Stomach smooth muscle (tissue), 2 donors: Measurements from ENCODE around the gene POTEJ.
"Not testable (repeated sequence)": the region's sequence is repeated elsewhere in the genome, so short reads cannot be mapped to it uniquely, and the experiment has no call there.

ENCODE experiments used
- H3K27ac ChIP-seq: one replicate; pipeline ENCODE4 v1.7.0; 2013; ENCODE audit warnings: mild to moderate bottlenecking, low read length, inconsistent platforms
- H3K27me3 ChIP-seq, 2 donors: one replicate each; pipeline ENCODE4 v1.7.0; 2013; ENCODE audit warnings: low read length in 2 of 2; ENCODE audit not compliant: insufficient read depth in 2 of 2, control insufficient read depth in 1 of 2
- H3K36me3 ChIP-seq, 2 donors: one replicate each; pipeline ENCODE4 v1.7.0; 2013; ENCODE audit warnings: low read length in 2 of 2; ENCODE audit not compliant: control insufficient read depth in 2 of 2, insufficient read depth in 2 of 2
- H3K4me1 ChIP-seq: one replicate; pipeline ENCODE4 v1.7.0; 2013; ENCODE audit warnings: low read length; ENCODE audit not compliant: control insufficient read depth, insufficient read depth
- H3K4me3 ChIP-seq, 2 donors: one replicate each; pipeline ENCODE4 v1.7.0; 2013; ENCODE audit warnings: low read length in 2 of 2
- H3K9ac ChIP-seq, 2 donors: one replicate each; pipeline ENCODE4 v1.7.0; 2013; ENCODE audit warnings: low read length in 2 of 2, mild to moderate bottlenecking in 1 of 2
- H3K9me3 ChIP-seq, 2 donors: one replicate each; pipeline ENCODE4 v1.7.0; 2013; ENCODE audit warnings: low read length in 2 of 2; ENCODE audit not compliant: control insufficient read depth in 2 of 2
- donor health status: healthy.
- donor health status: Pancreatic carcinoma.

The POTEJ gene

GRCh38 chr2:130601648-130602302 lies 9.5 kb upstream of the POTEJ start:
- not testable (repeated sequence) for H3K36me3 ChIP-seq, H3K9ac ChIP-seq, H3K27me3 ChIP-seq, H3K9me3 ChIP-seq, H3K4me3 ChIP-seq, H3K27ac ChIP-seq, H3K4me1 ChIP-seq

GRCh38 chr2:130608276-130609001 lies 2.8 kb upstream of the POTEJ start:
- not testable (repeated sequence) for H3K4me3 ChIP-seq, H3K9ac ChIP-seq, H3K9me3 ChIP-seq, H3K27me3 ChIP-seq, H3K36me3 ChIP-seq, H3K4me1 ChIP-seq, H3K27ac ChIP-seq

- not testable (repeated sequence) for H3K4me1 ChIP-seq, H3K9ac ChIP-seq, H3K36me3 ChIP-seq, H3K27me3 ChIP-seq, H3K27ac ChIP-seq, H3K9me3 ChIP-seq, H3K4me3 ChIP-seq
Measured at GRCh38 chr2:130609002-130609920, 2.0 kb upstream of the POTEJ start.

- not testable (repeated sequence) for H3K27ac ChIP-seq, H3K4me3 ChIP-seq, H3K27me3 ChIP-seq, H3K9me3 ChIP-seq, H3K9ac ChIP-seq, H3K4me1 ChIP-seq, H3K36me3 ChIP-seq
Measured at GRCh38 chr2:130610486-130610885, 754 bp upstream of the POTEJ start.

GRCh38 chr2:130628784-130629475 lies 17.7 kb downstream of the POTEJ start:
- not testable (repeated sequence) for H3K9me3 ChIP-seq, H3K27me3 ChIP-seq, H3K9ac ChIP-seq, H3K36me3 ChIP-seq, H3K27ac ChIP-seq, H3K4me3 ChIP-seq, H3K4me1 ChIP-seq

- H3K27ac ChIP-seq, H3K9ac ChIP-seq, H3K9me3 ChIP-seq, H3K27me3 ChIP-seq, H3K4me1 ChIP-seq, H3K4me3 ChIP-seq, H3K36me3 ChIP-seq: not testable (repeated sequence)
Measured at GRCh38 chr2:130638973-130639372, 27.7 kb downstream of the POTEJ start.

- not testable (repeated sequence) for H3K4me3 ChIP-seq, H3K27me3 ChIP-seq, H3K4me1 ChIP-seq, H3K27ac ChIP-seq, H3K9ac ChIP-seq, H3K9me3 ChIP-seq, H3K36me3 ChIP-seq
Measured at GRCh38 chr2:130641688-130642087, 30.4 kb downstream of the POTEJ start.

- not testable (repeated sequence) for H3K9me3 ChIP-seq, H3K4me1 ChIP-seq, H3K27me3 ChIP-seq, H3K27ac ChIP-seq, H3K4me3 ChIP-seq, H3K9ac ChIP-seq, H3K36me3 ChIP-seq
Measured at GRCh38 chr2:130649285-130649684, 38.0 kb downstream of the POTEJ start.

GRCh38 chr2:130664506-130664905 lies 53.3 kb downstream of the POTEJ start:
- H3K27ac ChIP-seq, H3K9me3 ChIP-seq, H3K4me1 ChIP-seq, H3K36me3 ChIP-seq, H3K4me3 ChIP-seq, H3K27me3 ChIP-seq, H3K9ac ChIP-seq: not testable (repeated sequence)

GRCh38 chr2:130665596-130665995 lies 54.4 kb downstream of the POTEJ start:
- H3K27ac ChIP-seq, H3K36me3 ChIP-seq, H3K4me1 ChIP-seq, H3K4me3 ChIP-seq, H3K27me3 ChIP-seq, H3K9me3 ChIP-seq, H3K9ac ChIP-seq: not testable (repeated sequence)
